Common myeloid progenitor, CD34-positive (primary cell): ENCODE data around the gene DNASE2B.
A peak's percentile ranks its signal among the peaks of the same experiment; 100 is the strongest.

Source experiments
- CTCF ChIA-PET: fragments of 350-600 bp; sonication (Branson Sonifier 250); formaldehyde crosslinking; loops from one replicate; lab custom pipeline; 2021; ENCODE audit warnings: antibody characterized with exemption; lab: Charles Lee
- POLR2A ChIA-PET: fragments of 350-600 bp; sonication (Branson Sonifier 250); formaldehyde crosslinking; loops from one replicate; lab custom pipeline; 2021; ENCODE audit warnings: antibody characterized with exemption; lab: Charles Lee
- DNase-seq, 3 donors: peaks; one replicate each; pipeline versions ENCODE4 v3.0.0 to v3.0.0-alpha.2; 2013
- H3K27ac ChIP-seq, 2 experiments: 1 replicate in 1 of 2; 2 replicates in 1 of 2; pipeline ENCODE4 v1.7.0; 2013; ENCODE audit warnings: inconsistent platforms in 2 of 2, low read length in 2 of 2, mild to moderate bottlenecking in 2 of 2, low read depth in 1 of 2, moderate library complexity in 1 of 2; ENCODE audit not compliant: severe bottlenecking in 2 of 2, insufficient read depth in 1 of 2, poor library complexity in 1 of 2
- H3K27me3 ChIP-seq, 5 experiments: replicated peaks in 2 of 5; 1 replicate in 3 of 5; 2 replicates in 2 of 5; pipeline versions ENCODE4 v1.6.1 to v1.7.0; 2013; ENCODE audit warnings: low read length in 4 of 5, mild to moderate bottlenecking in 2 of 5, moderate library complexity in 2 of 5, inconsistent platforms in 1 of 5; ENCODE audit not compliant: insufficient read depth in 5 of 5, control insufficient read depth in 4 of 5
- H3K36me3 ChIP-seq, 4 experiments: 1 replicate in 2 of 4; 2 replicates in 2 of 4; pipeline versions ENCODE4 v1.6.1 to v1.7.0; 2013; ENCODE audit warnings: low read length in 3 of 4, control low read depth in 1 of 4, mild to moderate bottlenecking in 1 of 4; ENCODE audit not compliant: control insufficient read depth in 4 of 4, insufficient read depth in 4 of 4
- H3K4me1 ChIP-seq, 4 experiments: 1 replicate in 3 of 4; 2 replicates in 1 of 4; pipeline versions ENCODE4 v1.6.1 to v1.7.1; 2013; ENCODE audit warnings: low read length in 3 of 4, mild to moderate bottlenecking in 3 of 4, control low read depth in 1 of 4, inconsistent platforms in 1 of 4, moderate library complexity in 1 of 4; ENCODE audit not compliant: control insufficient read depth in 4 of 4, insufficient read depth in 4 of 4; ENCODE audit errors: control extremely low read depth in 1 of 4
- H3K4me3 ChIP-seq, 7 experiments: 1 replicate in 4 of 7; 2 replicates in 3 of 7; pipeline versions ENCODE4 v1.5.1 to v1.7.0; 2013; ENCODE audit warnings: mild to moderate bottlenecking in 7 of 7, low read length in 6 of 7, moderate library complexity in 6 of 7, inconsistent platforms in 2 of 7, low read depth in 2 of 7, control low read depth in 1 of 7; ENCODE audit not compliant: insufficient read depth in 4 of 7, control insufficient read depth in 1 of 7; ENCODE audit errors: extremely low read depth in 1 of 7
- H3K9me3 ChIP-seq, 5 experiments: 1 replicate in 4 of 5; 2 replicates in 1 of 5; pipeline versions ENCODE4 v1.6.1 to v1.7.1; 2013; ENCODE audit warnings: low read length in 4 of 5, mild to moderate bottlenecking in 2 of 5, inconsistent platforms in 1 of 5, low read depth in 1 of 5, moderate library complexity in 1 of 5; ENCODE audit not compliant: control insufficient read depth in 4 of 5, insufficient read depth in 2 of 5; ENCODE audit errors: control extremely low read depth in 1 of 5
- WGBS: methylation state at CpG from one replicate; pipeline ENCODE4 v1.1.5; 2013; ENCODE audit not compliant: insufficient coverage; 5-methylcytosine and 5-hydroxymethylcytosine counted together

The DNASE2B gene

DNA sequence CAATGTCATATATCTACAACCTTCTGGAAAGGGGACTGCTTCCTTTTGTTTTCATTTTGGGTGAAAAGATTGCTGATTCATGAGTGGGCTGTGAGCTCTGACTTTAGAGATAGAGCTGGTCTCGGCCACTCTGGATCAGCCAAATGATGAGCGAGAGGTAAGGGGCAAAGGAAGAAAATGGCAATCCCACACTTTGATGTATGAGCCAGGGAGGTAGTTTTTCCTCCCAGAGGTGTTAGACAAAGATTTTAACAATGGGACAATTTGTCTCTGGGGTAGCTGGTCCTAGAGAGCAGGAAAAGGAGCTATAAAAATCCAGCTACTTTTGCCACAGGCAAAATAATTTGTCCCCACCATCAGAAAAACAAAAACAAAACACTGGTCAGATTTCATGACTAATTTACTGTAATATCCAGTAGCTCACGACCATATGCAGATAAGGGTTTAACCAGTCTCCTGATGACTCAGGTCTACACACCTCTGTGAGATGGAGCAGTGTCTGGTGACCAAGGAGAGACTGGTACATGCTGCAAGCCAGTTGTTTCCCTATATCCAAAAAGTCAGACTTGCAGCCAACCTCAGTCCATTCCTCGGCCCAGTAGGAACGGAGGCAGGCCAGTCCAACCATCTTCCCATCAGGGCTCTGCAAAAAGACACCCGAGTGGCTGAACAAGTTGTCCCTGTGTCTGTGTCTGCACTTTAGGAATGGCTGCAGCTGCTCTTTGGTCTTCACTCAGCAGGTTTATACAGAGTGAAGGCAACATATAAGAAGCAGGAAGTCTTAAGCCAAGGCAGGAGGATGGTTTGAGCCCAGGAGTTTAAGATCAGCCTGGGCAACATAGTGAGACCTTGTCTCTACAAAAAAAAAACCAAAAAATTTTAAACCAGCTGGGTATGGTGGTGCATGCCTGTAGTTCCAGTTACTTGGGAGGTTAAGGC, 29.2 kb downstream of the DNASE2B start:
- CTCF ChIA-PET: interaction anchor here (0.9 to 1.4 kb wide), 2 partner anchors 286 to 406 kb away, joined by 3 to 5 read pairs; no protein-coding TSS in a partner anchor
- peaks cover 0 to 2% (median 0%) of the 10 kb centered on the region in 4 experiments for H3K36me3 ChIP-seq
- 85% methylated on average over 6 of the region's 6 CpGs for WGBS

DNA sequence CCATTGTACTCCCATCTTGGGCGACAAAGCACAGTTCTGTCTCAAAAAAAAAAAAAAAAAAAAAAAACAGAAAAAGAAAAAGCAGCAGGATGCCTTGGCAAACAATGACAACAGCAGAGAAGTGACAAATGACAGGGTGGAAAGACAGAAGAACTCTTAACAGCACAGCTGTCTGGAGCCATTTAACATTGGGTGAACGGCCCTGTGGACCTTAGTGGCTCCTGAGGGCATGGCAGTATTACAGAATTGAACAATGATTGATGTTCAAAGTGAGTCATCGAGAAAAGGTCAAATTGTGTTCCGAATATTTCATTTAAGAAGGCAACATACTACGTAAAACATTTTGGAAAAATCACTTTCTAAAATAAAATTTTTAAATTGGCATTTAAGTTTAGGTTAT, 30.0 kb downstream of the DNASE2B start:
- POLR2A ChIA-PET: no interaction called here

More for the DNA sequence above, 29.2 kb downstream of the DNASE2B start:
- Histone ChIP-seq H3K4me1 (peaks cover 0 to 7% (median 0%) of the 10 kb centered on the region in 4 experiments), H3K27ac (no peak overlapping the region), H3K27me3 (no peaks in the 10 kb centered on the region), H3K4me3 (no peak overlapping the region), H3K9me3 (peaks cover 0 to 11% (median 2%) of the 10 kb centered on the region in 5 experiments)
- no peak for DNase-seq
- POLR2A ChIA-PET: no interaction called here

DNA sequence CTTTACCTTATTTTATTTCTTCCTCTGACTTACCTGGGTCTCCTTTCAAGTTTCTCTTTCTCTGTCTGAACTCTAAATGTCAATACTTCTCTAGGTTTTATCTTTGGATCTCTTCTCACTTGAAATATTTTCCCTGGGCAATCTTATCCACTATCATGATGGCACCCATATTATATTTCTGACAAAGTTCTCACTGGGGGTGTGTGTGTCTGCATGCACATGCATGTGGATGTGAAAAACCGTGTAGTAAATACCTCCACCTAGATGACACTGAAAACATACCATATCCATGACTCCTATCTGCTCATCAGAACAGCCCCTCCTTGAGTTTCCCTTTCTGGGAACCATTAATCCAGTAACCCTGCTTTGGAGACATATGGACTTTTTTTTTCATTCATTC, 30.9 kb downstream of the DNASE2B start:
- CTCF ChIA-PET: interaction anchor here (1.4 to 10.2 kb wide), 2 partner anchors 115 to 284 kb away, joined by 3 to 156 read pairs; partner anchors contain the start of gene PRKACB
- POLR2A ChIA-PET: no interaction called here
- Histone ChIP-seq H3K27ac (no peak overlapping the region), H3K4me3 (no peak overlapping the region), H3K9me3 (peaks cover 0 to 11% (median 2%) of the 10 kb centered on the region in 5 experiments), H3K36me3 (peaks cover 0 to 2% (median 0%) of the 10 kb centered on the region in 4 experiments), H3K4me1 (peaks cover 0 to 18% (median 3%) of the 10 kb centered on the region in 4 experiments), H3K27me3 (no peaks in the 10 kb centered on the region)
- WGBS: no CpG with 5 or more reads among the region's 1 CpG
- no peak for DNase-seq

More for the DNA sequence above, 30.0 kb downstream of the DNASE2B start:
- H3K27me3 ChIP-seq: no peaks in the 10 kb centered on the region
- H3K27ac ChIP-seq: no peak overlapping the region
- DNase-seq: no peak
- H3K4me3 ChIP-seq: no peak overlapping the region
- H3K9me3 ChIP-seq: peaks cover 0 to 11% (median 2%) of the 10 kb centered on the region in 5 experiments
- H3K36me3 ChIP-seq: peaks cover 0 to 2% (median 0%) of the 10 kb centered on the region in 4 experiments
- WGBS: no CpG with 5 or more reads among the region's 5 CpGs
- CTCF ChIA-PET: interaction anchor here (1.4 kb wide), 1 partner anchor 287 kb away, joined by 5 read pairs; no protein-coding TSS in a partner anchor
- peaks cover 0 to 12% (median 0%) of the 10 kb centered on the region in 4 experiments for H3K4me1 ChIP-seq

DNA sequence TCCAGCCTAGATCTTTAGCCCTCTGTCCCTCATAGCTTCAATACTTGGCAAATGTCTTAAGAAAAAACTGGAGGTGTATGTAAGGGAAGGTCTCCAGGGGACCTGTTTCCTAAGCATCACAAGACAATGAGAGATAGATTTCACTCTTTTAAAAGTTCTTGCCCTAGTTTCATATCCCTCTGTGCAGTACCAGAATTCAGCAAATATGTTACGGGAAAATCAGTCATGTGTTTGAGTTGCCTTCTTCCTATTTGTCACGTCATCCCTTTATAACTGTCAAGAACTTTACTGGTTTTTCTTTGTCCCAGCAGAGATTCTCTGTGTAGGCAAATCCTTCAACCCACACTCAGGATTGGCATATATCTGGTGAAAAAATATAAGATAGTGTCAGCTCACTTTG, 32.3 kb downstream of the DNASE2B start:
- ChIA-PET CTCF (interaction anchor here (0.6 to 10.2 kb wide), 3 partner anchors 116 to 286 kb away, joined by 3 to 156 read pairs (median 3); partner anchors contain the start of gene PRKACB), POLR2A (no interaction called here)
- H3K4me1 ChIP-seq: peaks cover 3 to 29% (median 8%) of the 10 kb centered on the region in 4 experiments
- no peak for DNase-seq
- H3K27me3 ChIP-seq: no peaks in the 10 kb centered on the region
- H3K4me3 ChIP-seq: no peak overlapping the region
- H3K9me3 ChIP-seq: peaks cover 0 to 11% (median 2%) of the 10 kb centered on the region in 5 experiments
- 80% methylated on average over 1 of the region's 2 CpGs for WGBS
- peaks cover 0 to 2% (median 0%) of the 10 kb centered on the region in 4 experiments for H3K36me3 ChIP-seq
- H3K27ac ChIP-seq: no peak overlapping the region

DNA sequence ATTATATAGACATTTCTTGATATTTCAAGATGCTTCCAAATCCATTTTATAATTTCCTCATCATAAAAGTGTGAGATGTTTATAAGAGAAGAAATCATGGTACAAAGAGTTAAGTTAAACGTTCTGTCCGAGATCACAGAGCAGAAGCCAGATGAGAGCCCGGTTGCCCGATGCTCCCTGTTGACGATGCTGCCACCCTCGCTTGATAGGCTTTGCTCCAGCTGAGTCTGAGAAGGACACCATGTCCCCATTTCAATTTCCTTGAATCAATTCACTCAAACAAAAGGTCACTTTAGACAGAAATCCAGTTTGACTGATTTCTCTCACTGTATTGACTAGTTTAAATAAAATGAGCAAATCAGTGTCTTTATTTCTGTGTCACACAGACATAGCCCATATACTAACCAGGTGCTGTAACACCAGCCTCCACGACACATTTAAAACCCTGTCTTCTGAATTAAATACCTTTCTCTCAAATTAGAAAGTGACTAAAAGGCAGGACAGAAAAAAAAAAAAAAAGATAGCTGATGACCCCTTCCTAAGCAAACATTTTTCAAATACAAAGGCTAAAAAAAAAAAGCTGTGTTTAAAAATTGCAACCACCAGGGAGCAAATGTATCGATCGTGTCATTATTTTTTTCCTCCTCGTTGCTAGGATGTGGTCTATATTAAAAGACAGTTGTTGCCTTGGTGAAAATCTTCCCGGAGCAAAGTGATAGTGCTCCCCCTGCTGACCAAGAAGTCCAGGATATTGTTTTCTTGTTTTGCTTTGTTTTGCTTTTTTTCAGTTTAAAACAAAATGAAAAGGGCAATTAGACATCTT, 35.2 kb downstream of the DNASE2B start:
- H3K36me3 ChIP-seq: peaks cover 0 to 2% (median 0%) of the 10 kb centered on the region in 4 experiments
- WGBS: 0% methylated on average over 4 of the region's 11 CpGs
- H3K4me3 ChIP-seq: peak overlapping the region in 6 of 7 experiments; percentile 20 to 80 (median 52)
- H3K4me1 ChIP-seq: peaks cover 23 to 49% (median 30%) of the 10 kb centered on the region in 4 experiments
- DNase-seq: peak; percentile 92 to 96 (median 93)
- CTCF ChIA-PET: interaction anchor here (0.6 to 10.2 kb wide), 22 partner anchors 10 to 504 kb away, joined by 3 to 156 read pairs (median 3); partner anchors contain the start of genes PRKACB and SAMD13
- POLR2A ChIA-PET: interaction anchor here (0.6 to 0.9 kb wide), 3 partner anchors 131 to 289 kb away, joined by 3 to 4 read pairs (median 3); partner anchors contain the start of gene PRKACB
- H3K27me3 ChIP-seq: no peaks in the 10 kb centered on the region
- H3K9me3 ChIP-seq: peaks cover 0 to 11% (median 2%) of the 10 kb centered on the region in 5 experiments
- peak overlapping the region; percentile 94 to 96 for H3K27ac ChIP-seq

DNA sequence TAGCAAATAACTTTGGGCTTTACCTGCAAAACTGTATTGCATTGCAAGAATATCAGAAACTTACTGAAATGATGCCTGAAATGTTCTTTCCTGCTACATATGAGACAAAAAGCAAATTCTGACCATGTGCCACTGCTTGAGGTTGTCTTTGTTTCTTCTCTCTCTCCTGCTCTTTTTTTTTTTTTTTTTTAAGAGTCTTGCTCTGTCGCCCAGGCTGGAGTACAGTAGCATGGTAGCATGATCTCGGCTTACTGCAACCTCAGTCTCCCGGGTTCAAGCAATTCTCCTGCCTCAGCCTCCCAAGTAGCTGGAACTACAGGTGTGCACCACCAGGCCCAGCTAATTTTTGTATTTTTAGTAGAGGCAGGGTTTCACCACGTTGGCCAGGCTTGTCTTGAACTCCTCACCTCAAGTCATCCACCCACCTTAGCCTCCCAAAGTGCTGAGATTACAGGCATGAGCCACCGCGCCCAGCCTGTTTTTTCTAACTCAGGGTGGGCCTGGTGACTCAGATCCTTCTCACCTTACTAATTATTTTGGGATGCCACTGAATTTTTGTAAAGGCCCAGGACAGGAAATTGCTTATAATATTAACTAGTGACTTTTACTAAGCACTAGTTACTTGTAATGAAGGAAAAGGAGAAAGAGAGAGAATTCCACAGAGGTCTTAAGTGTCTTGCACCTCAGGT, 35.9 kb downstream of the DNASE2B start:
- no peak for DNase-seq
- POLR2A ChIA-PET: interaction anchor here (0.6 kb wide), 2 partner anchors 131 to 186 kb away, joined by 3 to 4 read pairs; no protein-coding TSS in a partner anchor
- Histone ChIP-seq H3K36me3 (peaks cover 0 to 2% (median 0%) of the 10 kb centered on the region in 4 experiments), H3K27me3 (no peaks in the 10 kb centered on the region), H3K4me1 (peaks cover 23 to 49% (median 30%) of the 10 kb centered on the region in 4 experiments), H3K9me3 (peaks cover 0 to 11% (median 2%) of the 10 kb centered on the region in 5 experiments), H3K4me3 (peak overlapping the region in 1 of 7 experiments; percentile 50), H3K27ac (peak overlapping the region; percentile 94 to 96)
- CTCF ChIA-PET: interaction anchor here (0.6 to 10.2 kb wide), 19 partner anchors 10 to 511 kb away, joined by 3 to 156 read pairs (median 4); partner anchors contain the start of genes CTBS and PRKACB
- 81% methylated on average over 4 of the region's 6 CpGs for WGBS
